ENCODE data around the gene RASGRF1.

Gene RASGRF1

GRCh38 chr15:78987556-78988360 lies 102.8 kb downstream of the RASGRF1 start:
- no peak for DNase-seq (ENCODE audit: low spot score)

GRCh38 chr15:78985859-78986475 lies 104.6 kb downstream of the RASGRF1 start:
- DNase-seq (ENCODE audit: low spot score): no peak

DNA sequence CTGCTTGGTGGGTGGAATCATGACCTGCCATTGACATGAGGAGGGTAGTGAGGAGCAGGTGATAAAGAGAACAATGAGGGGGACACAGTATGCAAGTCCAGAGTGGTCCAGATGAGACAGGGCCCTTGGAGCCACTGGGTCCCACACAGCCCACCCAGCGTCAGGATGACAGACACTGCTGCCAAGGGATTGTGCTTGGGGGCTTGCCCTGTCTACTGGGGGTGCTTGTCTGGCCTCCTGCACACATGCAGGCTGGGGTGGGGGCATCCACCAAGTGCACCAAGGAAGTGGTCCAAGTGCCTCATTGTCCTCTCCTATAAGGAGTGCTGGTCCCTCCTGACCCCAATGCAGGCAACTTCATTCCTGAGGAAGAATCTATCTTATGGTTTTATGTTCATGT lies 106.5 kb downstream of the RASGRF1 start:
- no peak for DNase-seq (ENCODE audit: low spot score)

DNA sequence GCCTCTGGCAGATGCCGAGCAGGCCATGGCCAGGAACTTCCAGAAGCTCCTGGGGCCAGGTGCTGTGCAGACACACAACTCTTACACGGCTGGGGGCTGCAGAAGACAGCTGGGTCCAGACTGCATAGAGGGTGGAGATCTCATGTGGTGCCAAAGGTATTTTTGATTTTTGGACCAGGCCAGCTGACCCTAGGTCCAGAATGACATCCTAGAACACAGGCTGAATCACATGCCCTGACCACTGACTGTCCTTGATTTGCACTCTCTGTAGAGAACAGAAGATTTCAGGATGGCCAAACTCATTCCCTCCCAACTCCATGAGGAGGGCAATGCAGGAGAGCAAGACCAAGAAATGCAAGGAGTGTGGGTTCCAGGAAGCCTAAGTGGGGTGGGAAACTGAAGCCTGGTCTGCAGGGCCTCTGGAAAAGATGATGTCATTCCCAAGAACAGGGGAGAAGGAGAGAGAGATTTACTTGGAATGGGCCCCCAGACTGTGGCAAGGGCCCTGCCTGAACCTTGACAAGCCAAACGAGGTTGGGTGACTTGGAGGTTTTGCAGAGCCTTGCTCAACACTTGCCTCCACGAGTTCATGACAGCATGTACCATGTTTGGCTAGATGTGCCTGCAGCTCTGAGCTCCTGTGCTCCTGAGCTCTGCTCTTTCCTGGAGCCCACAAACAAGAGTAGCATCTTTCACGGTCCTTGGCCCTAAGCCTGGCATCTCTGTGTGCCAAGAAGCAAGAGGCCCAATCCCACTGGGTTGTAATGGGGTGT lies 107.2 kb downstream of the RASGRF1 start:
- no peak for DNase-seq (ENCODE audit: low spot score)

DNA sequence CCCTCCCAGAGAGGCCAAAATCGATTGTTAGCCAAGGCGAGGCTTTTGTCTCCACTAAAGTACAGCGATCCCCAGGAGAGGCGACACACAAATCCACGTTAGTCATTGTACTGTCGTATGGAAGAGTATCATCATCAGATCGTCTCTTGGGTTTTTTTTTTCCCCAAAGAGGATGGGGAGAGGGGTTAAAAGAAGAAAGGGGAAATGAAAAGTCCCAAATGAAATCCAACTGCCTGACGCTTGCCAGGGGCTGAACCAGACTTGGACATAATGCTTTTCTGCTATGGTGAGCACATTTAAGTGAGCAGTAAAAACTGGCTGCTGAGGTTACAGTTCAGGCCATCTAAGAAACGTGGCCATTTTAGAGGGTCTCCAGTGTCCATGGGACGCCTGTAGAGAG lies 107.8 kb downstream of the RASGRF1 start:
- DNase-seq (ENCODE audit: low spot score): no peak

DNA sequence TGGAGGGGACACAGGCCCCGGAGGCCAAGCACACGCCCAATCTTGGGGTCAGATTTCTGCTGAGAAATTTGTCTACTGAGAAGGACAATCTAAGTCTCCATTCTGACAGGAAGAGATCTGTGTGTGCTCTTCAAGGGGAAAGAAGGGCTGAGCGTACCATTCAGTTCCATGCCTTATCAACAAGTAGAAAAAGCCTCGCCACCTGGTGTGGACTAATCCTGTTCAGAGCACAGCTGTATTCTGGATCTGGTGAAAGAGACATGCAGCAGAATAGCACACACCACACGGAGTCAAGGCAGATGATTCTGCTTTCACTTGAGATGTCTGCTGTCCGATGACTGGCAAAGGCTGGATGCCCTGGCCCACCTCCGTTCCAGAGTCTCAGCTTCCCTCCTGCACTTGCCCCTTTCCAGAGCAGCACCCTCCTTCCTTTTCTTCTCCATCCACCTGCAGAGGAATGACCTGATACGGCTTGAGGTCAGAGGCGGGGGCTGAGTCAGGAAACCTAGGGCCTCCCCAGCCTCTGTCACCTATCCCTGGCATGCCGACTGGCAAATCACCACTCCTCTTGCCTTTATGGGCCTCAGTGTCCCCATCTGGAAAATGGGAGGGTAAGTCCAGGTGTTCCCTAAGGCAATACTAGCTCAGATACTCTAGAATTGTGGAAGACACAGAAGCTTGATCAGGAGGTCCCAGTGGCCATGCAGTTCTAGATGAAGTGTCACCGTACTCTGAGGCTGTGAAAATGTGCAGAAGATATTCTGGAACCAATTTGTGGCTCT lies 108.9 kb downstream of the RASGRF1 start:
- DNase-seq (ENCODE audit: low spot score): no peak

GRCh38 chr15:78979456-78980320 lies 110.9 kb downstream of the RASGRF1 start:
- peak; percentile 57 for DNase-seq (ENCODE audit: low spot score)

GRCh38 chr15:78978601-78979179 lies 111.9 kb downstream of the RASGRF1 start:
- no peak for DNase-seq (ENCODE audit: low spot score)

GRCh38 chr15:78977591-78978347 lies 112.8 kb downstream of the RASGRF1 start:
- no peak for DNase-seq (ENCODE audit: low spot score)

GRCh38 chr15:78977091-78977571 lies 113.4 kb downstream of the RASGRF1 start:
- no peak for DNase-seq (ENCODE audit: low spot score)

- DNase-seq (ENCODE audit: low spot score): no peak
Observed at GRCh38 chr15:78976691-78977090, 113.9 kb downstream of the RASGRF1 start.

DNA sequence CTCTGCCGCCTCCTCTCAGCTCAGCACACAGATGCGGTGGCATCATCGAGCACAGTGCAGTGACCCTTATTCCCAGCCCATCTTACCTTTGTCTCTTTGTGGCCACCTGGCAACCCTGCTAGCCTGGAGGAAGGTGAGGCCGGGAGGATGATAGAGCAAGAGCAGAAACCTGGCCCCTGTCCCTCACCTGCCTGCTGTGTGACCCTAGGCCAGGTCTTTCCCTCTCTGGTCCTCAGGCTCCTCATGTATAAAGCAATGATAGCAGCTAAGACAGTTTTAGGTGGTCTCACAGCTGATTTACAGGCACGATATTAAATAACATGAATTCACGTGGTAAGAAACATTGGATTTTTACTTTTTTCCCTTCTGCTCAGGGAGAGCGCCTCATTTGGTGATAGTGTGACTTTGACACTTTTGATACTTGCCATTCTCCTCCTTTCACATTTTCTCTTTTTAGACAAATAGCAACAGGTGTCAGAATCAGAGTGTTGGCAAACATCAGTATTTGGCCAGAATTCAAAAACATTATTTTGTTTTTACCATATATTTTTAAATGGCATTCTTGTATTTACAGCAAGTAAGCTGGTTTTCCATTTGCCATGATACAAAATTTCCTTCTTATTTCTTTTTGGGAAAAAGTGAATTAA lies 116.2 kb downstream of the RASGRF1 start:
- no peak for DNase-seq (ENCODE audit: low spot score)

GRCh38 chr15:78969687-78970349 lies 120.8 kb downstream of the RASGRF1 start:
- no peak for DNase-seq (ENCODE audit: low spot score)

DNA sequence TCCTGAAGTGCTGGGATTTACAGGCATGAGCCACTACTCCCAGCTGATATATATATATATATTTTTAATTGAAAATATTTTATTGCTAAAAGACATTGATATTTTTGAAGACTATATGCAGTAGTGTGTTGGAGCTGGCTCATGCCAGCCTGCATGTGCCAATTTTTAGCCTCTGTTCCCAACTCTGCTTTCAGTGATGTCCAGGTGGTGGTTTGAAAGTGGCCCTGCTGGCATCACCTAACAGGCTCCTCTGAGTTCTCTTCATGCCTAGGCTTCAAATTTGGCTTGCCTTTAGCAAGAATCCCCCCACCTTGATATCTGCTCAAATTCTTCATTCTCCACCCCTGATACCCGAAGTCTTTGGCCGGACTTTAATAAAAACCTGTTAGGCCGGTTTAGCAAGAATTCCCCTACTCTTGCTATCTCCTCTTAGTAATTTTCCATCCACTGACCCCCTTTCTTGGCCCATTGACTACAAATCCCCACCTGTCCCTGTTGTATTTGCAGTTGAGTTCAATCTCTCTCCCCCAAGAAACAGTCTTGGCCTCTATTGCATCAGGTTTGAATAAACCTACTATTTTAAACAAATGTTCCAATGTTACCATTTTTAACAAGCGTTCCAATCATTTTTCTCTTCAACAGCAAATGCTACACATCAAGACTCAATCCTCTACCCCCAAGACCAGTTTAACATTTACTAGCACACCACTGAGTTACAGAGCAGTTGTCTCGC lies 121.9 kb downstream of the RASGRF1 start:
- no peak for DNase-seq (ENCODE audit: low spot score)

DNA sequence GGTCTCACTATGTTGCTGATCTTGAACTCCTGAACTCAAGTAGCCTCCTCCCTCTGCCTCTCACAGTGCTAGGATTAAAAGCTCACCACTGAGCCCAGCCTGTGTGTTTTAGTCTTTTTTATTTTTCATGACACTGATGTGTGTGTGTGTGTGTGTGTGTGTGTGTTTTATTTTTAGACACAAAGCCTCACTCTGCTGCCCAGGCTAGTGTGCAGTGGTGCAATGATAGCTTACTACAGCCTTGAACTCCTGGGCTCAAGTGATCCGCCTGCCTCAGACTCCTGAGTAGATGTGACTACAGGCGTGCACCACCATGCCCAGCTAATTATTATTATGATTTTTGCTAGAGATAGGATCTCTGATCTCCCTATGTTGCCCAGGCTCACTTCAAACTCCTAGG lies 122.5 kb downstream of the RASGRF1 start:
- DNase-seq (ENCODE audit: low spot score): no peak

DNA sequence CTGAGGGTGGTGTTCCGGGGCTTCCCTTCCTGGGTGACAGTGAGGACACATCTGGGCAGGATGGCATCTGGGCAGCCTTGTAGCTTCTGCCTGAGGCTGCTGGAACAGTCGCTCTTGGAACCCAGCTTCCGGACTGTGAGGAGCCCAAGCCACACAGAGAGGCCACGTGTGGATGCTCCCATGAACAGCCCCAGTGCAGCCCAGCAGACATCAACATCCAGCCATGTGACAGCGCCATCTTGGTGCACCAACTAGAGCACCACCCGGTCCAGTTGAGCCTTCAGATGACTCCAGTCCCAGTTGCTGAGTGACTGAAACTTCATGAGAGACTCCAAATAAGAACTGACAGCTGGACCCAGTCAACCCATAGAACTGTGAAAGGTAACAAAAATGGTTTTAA lies 130.3 kb downstream of the RASGRF1 start:
- no peak for DNase-seq (ENCODE audit: low spot score)

DNA sequence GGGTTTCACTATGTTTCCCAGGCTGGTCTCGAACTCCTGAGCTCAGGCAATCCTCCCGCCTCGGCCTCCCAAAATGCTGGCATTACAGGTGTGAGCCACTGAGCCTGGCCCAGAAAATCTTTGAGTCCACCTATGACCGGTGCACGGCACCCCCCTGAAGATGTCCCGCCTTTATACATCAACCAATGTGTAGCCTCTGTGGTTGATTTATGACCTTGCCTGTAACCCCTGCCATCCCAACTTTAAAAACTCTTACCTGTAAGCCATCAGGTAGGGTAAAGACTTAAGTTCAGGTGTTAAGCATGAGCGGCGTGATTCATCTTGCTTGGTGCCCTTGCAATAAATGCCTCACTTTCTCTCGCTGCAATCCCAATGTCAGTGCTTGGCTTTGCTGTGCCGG lies 131.2 kb downstream of the RASGRF1 start:
- DNase-seq (ENCODE audit: low spot score): no peak
